T-helper 17 cell (primary cell): ENCODE data around the gene EDN2. TPM values are rescaled to one million over a fixed set of nuclear protein-coding genes. Genes with fewer than 3 reads are reported as not detected.

ENCODE experiments used
- ATAC-seq: fragments of 150-1000 bp; cut with Tn5 transposase; 2 replicates; pipeline ENCODE4 v1.10.0; 2021; ENCODE audit warnings: mild to moderate bottlenecking, moderate library complexity
- DNase-seq, 3 donors: peaks; one replicate each; pipeline versions ENCODE4 v3.0.0 to v3.0.0-alpha.2; 2020 to 2021
- H3K9me3 ChIP-seq: one replicate; pipeline ENCODE4 v1.7.0; 2013; ENCODE audit warnings: low read length, mild to moderate bottlenecking; ENCODE audit not compliant: control insufficient read depth, poor library complexity, severe bottlenecking
- H3K27ac Mint-ChIP-seq: one replicate; pipeline ENCODE4 v1.8.0; 2022; ENCODE audit warnings: mild to moderate bottlenecking, moderate library complexity, mixed read lengths
- H3K27me3 Mint-ChIP-seq: one replicate; pipeline ENCODE4 v1.8.0; 2022; ENCODE audit warnings: mixed read lengths
- H3K36me3 Mint-ChIP-seq: one replicate; pipeline ENCODE4 v1.8.0; 2022; ENCODE audit warnings: low read depth, mixed read lengths
- H3K4me1 Mint-ChIP-seq: one replicate; pipeline ENCODE4 v1.8.0; 2022; ENCODE audit warnings: mild to moderate bottlenecking, mixed read lengths
- H3K4me3 Mint-ChIP-seq: one replicate; pipeline ENCODE4 v1.8.0; 2022; ENCODE audit warnings: mild to moderate bottlenecking, moderate library complexity, mixed read lengths
- total RNA-seq, 4 donors: library from RNA in 2 of 4; stranded (reverse) in 2 of 4; gene quantifications; one replicate each; pipeline ENCODE4 v1.2.3 and lab custom pipeline; 2022 to 2026

The EDN2 gene
- total RNA-seq, 2 donors from 2014 or later, result 0.37 TPM; not detected in 1

DNA sequence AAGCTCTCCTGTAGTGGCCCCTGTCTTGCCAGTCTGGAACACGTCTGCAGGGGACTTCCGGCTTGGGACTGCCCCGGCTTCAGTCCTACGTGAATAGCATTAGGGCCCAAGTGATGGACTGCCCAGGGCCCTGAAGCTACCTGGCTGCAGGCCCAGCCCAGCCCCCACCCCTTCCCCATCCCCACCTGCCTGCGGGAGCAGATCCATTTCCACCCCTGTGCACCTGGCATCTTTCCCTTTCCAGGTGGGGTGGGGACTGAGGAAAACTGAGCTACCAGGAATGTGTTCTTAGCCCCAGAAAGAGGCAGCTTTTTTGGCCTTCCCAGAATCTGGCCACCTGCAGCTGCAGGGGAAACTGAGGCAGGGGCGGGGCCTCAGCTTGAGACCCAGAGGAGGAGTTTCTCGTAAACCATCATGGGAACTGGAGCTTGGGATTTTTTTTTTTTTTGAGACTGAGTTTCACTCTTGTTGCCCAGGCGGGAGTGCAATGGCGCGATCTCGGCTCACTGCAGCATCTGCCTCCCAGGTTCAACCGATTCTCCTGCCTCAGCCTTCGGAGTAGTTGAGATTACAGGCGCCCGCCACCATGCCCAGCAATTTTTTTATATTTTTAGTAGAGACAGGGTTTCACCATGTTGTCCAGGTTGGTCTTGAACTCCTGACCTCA, 3.2 kb downstream of the EDN2 start:
- Mint-ChIP-seq H3K4me3 (no peak overlapping the region), H3K4me1 (peaks cover 5% of the 10 kb centered on the region), H3K27me3 (peaks cover 26% of the 10 kb centered on the region), H3K36me3 (no peaks in the 10 kb centered on the region), H3K27ac (no peak overlapping the region)
- DNase-seq (no peak), ATAC-seq (no peak)
- no peaks in the 10 kb centered on the region for H3K9me3 ChIP-seq

DNA sequence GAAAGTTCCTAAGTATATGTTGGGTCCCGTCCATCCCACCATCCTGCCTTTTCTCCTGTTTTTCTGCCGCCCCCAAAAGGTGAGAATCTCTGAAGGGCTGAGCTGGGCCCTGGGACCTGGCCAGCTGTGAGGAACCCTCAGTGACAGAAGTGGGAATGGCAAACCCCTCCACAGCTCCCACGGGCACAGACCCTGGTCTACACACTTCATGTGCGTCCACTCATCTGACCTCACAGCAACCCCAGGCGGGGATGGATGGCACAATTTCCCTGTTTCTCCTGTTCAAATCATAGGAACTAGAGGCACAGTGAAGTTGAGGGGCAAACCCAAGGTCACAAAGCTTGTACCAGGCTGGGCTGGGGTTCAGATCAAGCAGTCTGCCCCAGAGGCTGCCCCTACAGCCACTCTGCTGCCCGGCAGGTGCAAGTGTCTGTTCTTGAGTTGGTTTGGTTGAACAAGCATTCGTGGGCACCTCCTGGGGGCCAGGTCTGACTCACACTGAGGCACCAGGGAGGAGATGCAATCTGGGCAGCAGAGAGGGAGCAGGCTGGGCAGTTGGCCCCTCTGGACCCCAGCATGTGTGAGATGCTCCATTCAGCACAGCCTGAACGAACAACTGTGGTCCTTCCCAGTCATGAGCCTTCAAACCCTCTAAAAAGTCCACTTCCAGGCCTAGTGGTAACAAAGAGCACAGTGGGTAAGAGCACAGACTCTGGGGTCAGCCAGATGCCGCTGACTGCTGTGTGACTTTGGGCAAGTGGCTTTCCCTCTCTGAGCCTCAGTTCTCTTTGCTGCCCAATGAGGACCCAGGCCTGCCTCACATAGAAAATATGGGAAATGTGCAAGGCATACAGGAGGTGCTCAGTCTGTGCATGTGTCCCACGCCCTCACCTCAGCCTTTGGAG, 4.0 kb downstream of the EDN2 start:
- peaks cover 21% of the 10 kb centered on the region for H3K27me3 Mint-ChIP-seq
- no peak for ATAC-seq
- peaks cover 5% of the 10 kb centered on the region for H3K4me1 Mint-ChIP-seq
- H3K27ac Mint-ChIP-seq, result no peak overlapping the region
- H3K9me3 ChIP-seq, result no peaks in the 10 kb centered on the region
- DNase-seq, result no peak
- no peaks in the 10 kb centered on the region for H3K36me3 Mint-ChIP-seq
- H3K4me3 Mint-ChIP-seq, result no peak overlapping the region

DNA sequence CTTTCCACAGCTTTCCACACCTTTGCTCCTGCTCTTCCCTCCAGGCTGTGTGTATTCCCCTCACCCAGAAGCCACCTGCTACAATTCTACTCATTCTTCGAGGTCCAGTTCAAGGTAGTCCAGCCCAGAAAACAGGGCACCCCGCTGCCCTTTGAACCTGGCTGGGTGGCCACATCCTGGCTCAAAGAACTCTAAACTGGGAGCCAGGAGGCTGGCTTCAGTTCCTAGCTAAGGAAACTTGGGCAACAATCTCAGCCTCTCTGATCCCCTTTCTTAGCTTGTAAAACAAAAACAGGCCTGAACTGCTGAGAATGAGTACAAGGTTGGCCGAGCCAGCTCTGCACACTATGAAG, 4.7 kb downstream of the EDN2 start:
- no peaks in the 10 kb centered on the region for H3K36me3 Mint-ChIP-seq
- H3K27me3 Mint-ChIP-seq, result peaks cover 21% of the 10 kb centered on the region
- DNase-seq (no peak), ATAC-seq (no peak)
- H3K9me3 ChIP-seq, result no peaks in the 10 kb centered on the region
- H3K27ac Mint-ChIP-seq, result no peak overlapping the region
- peaks cover 5% of the 10 kb centered on the region for H3K4me1 Mint-ChIP-seq
- H3K4me3 Mint-ChIP-seq, result no peak overlapping the region

DNA sequence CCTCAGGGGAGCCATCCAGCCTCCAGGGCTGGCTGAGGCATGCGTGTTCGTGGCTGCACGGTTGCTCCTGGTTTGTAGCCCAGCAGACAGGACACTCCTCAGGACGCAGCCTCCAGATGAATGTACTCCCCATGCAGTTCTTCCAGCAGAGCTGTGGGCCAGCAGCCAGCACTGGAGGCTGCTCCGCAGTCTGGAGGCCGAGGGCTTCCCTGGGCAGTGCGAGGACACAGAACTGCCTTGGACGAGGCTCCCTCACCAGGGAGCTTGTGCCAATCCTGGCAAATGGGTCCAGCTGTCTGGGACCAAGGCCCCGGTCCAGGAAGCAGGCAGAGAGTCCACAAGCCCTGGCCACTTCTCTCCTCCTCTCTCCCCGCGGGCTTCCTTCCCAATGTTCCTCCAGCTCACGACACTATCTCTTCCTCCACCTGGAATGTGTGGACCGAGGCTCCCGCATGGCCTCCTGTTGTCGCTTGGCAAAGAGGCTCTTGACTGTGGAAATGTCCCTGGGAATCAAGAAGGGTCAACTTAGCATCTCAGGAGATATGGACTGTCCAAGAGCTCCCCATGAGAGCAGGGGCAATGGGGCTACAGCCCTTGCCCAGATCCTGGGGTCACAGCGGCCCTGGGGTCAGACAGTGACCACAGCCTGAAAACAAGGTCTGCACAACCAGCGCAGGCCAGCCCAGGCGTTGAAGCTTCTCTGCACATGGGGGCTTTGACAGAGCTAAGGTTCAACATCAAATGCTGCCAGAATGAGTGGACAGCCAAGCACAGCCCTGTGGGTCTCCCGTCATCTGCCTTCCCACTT, 5.3 kb downstream of the EDN2 start:
- peaks cover 19% of the 10 kb centered on the region for H3K27me3 Mint-ChIP-seq
- DNase-seq (no peak), ATAC-seq (no peak)
- H3K27ac Mint-ChIP-seq, result no peak overlapping the region
- H3K36me3 Mint-ChIP-seq, result no peaks in the 10 kb centered on the region
- no peak overlapping the region for H3K4me3 Mint-ChIP-seq
- H3K9me3 ChIP-seq, result no peaks in the 10 kb centered on the region
- peaks cover 5% of the 10 kb centered on the region for H3K4me1 Mint-ChIP-seq

DNA sequence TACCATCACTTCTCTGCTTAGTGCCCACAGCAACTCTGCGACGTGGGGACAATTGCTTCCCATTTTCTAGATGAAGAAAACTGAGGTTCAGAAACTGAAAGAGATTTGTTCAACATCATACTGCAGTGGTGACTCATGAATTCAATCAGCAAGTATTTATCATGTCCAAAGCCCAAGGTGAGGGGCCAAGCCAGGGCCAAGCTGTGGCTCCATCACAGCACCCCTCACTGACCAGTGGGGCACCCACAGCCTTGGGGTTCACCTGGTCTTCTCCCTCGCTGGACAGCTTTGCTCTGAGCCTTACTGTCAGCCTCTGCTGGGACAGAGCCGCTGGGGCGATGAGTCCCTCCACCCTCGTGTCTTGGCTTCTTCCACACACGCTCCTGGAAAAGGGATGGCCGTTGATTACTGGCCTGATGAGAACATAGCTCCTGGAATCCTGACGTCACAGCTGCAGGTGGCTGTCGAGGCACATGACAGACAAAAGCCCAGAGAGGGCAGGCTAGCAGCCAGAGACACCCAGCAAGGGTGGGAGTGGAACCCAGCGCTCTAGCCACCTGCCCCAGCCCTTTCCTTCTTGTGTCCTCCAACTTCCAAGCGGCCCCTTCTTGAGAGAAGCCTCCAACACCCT, 6.2 kb downstream of the EDN2 start:
- no peak overlapping the region for H3K4me3 Mint-ChIP-seq
- no peak for ATAC-seq
- H3K4me1 Mint-ChIP-seq, result peaks cover 4% of the 10 kb centered on the region
- no peak for DNase-seq
- no peak overlapping the region for H3K27ac Mint-ChIP-seq
- H3K27me3 Mint-ChIP-seq, result peaks cover 10% of the 10 kb centered on the region
- no peaks in the 10 kb centered on the region for H3K9me3 ChIP-seq
- H3K36me3 Mint-ChIP-seq, result no peaks in the 10 kb centered on the region

DNA sequence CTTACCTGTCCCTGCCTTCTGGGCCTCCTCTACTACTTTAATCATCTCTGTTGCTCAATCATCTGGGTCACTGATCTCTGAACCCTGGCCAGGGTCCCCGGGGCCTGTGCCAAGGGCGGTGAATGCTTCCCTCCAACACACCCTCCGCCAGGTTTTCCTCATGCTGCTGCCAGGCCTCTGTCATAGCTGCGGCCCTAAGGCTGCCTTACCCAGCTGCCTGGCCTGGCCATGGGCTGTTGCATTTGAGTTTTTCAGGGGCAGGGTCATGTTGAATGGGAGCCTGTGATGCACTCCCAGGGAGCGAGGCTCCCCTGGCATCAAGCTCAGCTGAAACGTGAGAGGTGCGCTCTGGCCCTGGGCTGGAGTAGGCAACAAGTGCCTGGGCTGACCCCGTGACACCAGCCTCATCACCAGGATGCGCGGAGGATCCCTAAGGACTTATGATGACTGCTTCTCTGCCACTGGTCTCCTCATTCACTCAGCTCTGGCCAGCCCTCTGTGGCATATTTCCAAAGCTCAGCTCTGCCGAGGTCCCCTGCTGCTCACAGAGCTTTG, 7.6 kb downstream of the EDN2 start:
- DNase-seq (no peak), ATAC-seq (no peak)
- Mint-ChIP-seq H3K4me3 (no peak overlapping the region), H3K27ac (no peak overlapping the region), H3K4me1 (peaks cover 3% of the 10 kb centered on the region), H3K27me3 (peaks cover 17% of the 10 kb centered on the region), H3K36me3 (no peaks in the 10 kb centered on the region)
- no peaks in the 10 kb centered on the region for H3K9me3 ChIP-seq

DNA sequence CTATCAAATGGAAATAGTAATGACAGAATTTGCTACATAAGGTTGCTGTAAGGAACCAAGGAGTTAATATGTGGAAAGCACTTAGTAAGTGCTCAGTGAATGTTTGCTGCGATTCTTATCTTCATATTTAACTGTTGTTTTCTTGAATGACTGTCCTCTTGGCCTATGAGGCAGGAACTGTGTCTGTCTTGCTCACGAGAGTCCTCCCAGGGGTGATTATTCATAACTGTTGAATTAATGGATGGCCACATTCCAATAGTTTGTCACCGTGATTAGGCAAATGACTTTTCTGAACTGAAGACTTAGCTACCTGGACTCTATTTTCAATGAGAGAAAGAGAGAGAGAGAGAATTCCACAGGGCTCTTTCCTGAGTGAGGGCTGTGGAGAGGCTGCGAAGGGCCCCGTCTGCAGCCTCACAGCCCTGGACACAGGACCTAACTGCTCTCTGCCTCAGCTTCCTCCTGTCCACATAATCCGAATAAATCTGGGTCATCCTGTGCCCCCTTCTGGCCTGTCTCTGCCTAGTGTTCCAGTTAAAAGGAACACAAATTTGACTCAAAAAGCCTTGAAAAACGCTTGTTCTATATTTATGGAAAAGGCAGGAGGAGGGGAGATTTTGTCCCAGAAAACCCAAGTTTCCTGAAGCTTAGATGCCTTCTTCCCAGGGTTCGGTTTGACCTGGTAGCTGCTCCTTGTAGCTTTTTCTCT, 8.5 kb downstream of the EDN2 start:
- H3K4me3 Mint-ChIP-seq, result no peak overlapping the region
- no peaks in the 10 kb centered on the region for H3K9me3 ChIP-seq
- DNase-seq (no peak), ATAC-seq (no peak)
- H3K27ac Mint-ChIP-seq, result no peak overlapping the region
- no peaks in the 10 kb centered on the region for H3K36me3 Mint-ChIP-seq
- peaks cover 22% of the 10 kb centered on the region for H3K27me3 Mint-ChIP-seq
- H3K4me1 Mint-ChIP-seq, result peaks cover 3% of the 10 kb centered on the region

DNA sequence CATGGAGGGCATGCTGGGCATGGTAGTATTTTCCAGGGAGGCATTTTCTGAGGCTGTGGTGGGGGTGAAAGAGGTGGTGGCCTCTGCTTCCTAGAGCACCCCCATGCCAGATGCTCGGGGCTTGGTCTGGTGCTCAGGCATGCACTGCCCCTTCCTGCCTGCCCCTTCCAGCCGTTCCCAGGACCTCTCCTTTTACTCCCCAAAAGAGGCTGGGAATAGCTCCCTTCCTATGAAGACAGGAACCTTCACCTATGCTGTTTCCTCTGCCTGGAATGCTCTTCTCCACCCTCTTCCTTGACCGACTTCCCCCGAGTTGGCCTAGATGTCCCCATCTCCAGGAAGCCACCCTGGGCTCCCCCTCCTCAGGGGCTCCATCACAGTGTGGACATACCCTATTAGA, 9.1 kb downstream of the EDN2 start:
- Mint-ChIP-seq H3K27me3 (peaks cover 27% of the 10 kb centered on the region), H3K36me3 (no peaks in the 10 kb centered on the region), H3K4me1 (peaks cover 3% of the 10 kb centered on the region), H3K27ac (no peak overlapping the region), H3K4me3 (no peak overlapping the region)
- no peaks in the 10 kb centered on the region for H3K9me3 ChIP-seq
- no peak for DNase-seq
- no peak for ATAC-seq

DNA sequence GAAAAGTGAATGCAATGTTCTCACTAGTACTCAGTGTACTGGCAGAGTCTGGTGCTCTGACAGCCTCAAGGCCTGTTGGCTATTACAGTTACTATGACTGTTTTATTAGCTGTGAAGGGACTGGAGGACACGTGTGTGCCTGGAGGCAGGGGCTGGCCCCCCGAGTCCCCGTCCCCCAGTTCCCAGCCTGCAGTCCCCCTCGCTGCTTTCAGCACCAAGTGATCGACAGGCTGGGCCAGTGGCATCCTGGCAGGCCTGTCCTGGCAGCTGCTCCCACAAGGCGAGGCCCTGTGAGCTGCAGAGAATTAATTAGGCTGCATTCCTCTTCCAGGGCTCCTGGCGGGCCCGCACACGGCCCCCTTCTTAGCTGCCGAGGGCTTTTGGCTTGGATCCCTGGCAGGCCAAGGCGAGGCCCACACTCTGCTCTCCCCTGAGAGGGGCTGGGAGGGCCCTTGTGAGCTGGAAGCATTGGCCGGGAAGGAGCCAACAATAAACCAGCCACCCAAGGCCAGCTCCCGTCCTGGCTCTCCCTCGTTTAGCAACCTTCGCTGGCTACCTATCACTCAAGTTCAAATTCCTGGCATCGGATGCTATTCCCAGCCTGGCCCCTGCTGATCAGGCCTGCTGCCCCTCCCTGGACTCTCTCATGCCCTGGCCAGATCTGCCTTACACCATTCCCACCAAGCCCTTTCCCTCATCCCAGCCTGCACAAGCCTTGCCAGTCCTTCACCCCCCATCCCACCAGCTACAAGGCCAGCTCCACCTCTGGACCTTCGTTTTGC, 9.8 kb downstream of the EDN2 start:
- Mint-ChIP-seq H3K4me1 (peaks cover 3% of the 10 kb centered on the region), H3K36me3 (no peaks in the 10 kb centered on the region), H3K27me3 (peaks cover 24% of the 10 kb centered on the region), H3K27ac (no peak overlapping the region), H3K4me3 (no peak overlapping the region)
- DNase-seq (no peak), ATAC-seq (no peak)
- no peaks in the 10 kb centered on the region for H3K9me3 ChIP-seq

DNA sequence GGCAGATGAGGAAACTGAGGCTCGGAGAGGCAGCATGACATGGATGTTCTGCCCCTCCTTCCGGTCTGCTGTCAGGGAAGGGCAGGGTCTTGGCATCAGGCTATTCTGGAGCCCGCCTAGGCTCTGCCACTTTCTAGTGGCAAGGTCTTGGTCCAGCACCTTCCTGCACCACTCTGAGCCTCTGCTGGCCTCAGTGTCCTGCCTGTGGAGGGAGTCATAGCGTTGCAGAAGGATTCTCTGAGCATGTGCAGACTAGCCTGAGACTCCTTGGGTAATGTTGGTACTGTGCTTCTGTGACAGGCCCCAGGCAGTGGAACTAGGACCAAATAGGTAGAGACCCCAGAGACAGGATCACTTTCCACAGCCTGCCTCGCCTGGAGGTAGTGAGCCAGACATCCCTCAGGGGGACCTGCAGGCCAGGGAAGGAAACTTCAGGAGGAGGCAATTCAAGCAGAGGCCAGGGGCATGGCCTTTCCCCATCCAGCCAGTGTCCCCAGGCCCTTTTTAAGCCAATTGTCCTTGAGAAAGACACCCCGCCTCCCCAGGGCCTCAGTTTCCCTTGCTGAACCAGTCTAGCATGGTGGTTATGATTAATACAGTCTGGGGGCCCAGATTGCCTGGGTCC, 10.6 kb downstream of the EDN2 start:
- DNase-seq (no peak), ATAC-seq (no peak)
- no peaks in the 10 kb centered on the region for H3K9me3 ChIP-seq
- Mint-ChIP-seq H3K36me3 (no peaks in the 10 kb centered on the region), H3K27me3 (peaks cover 27% of the 10 kb centered on the region), H3K27ac (no peak overlapping the region), H3K4me3 (no peak overlapping the region), H3K4me1 (peaks cover 3% of the 10 kb centered on the region)

DNA sequence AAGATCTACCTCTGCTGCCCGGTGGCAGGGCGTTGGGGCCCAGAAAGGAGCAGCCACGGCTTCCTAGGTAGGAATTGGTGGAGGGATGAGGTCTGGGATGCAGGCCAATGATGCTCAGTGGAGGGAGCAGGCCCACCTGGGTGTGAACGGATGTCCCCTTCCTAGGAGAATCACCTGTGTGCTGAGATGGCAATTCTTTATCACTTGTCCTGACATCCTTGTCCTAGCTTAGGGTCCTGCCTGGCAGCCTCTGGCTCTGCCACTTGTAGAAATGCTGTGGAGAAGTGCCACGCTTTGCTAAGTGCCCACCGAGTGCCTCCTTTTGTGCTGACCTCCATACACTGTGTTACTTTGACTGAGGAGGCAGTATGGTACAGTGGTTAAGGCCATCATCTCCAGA, 12.8 kb downstream of the EDN2 start:
- DNase-seq (no peak), ATAC-seq (no peak)
- H3K27ac Mint-ChIP-seq, result no peak overlapping the region
- H3K27me3 Mint-ChIP-seq, result peaks cover 38% of the 10 kb centered on the region
- H3K9me3 ChIP-seq, result no peaks in the 10 kb centered on the region
- H3K36me3 Mint-ChIP-seq, result no peaks in the 10 kb centered on the region
- no peaks in the 10 kb centered on the region for H3K4me1 Mint-ChIP-seq
- H3K4me3 Mint-ChIP-seq, result no peak overlapping the region
